Ovary (tissue), 3 donors: Measurements from ENCODE around the gene HPSE2.

Experiments
- CTCF ChIP-seq, 3 donors: fragments of 450-650 bp in 2 of 3; fragments of 200-600 bp in 1 of 3; IDR thresholded peaks; one replicate each; pipeline versions ENCODE4 v1.5.1 to v1.8.0; 2016 to 2022; ENCODE audit warnings: antibody characterized with exemption in 3 of 3, mild to moderate bottlenecking in 1 of 3
- EP300 ChIP-seq: sonication (generic); formaldehyde crosslinking; IDR thresholded peaks from one replicate; pipeline ENCODE4 v1.6.1; 2017; ENCODE audit warnings: antibody characterized with exemption
- POLR2A ChIP-seq: fragments of 450-650 bp; IDR thresholded peaks from one replicate; pipeline ENCODE4 v1.6.1; 2017; ENCODE audit warnings: antibody characterized with exemption, mild to moderate bottlenecking, moderate library complexity
- donor health status: DM: no; HTN: no; CAD: no.

DNA sequence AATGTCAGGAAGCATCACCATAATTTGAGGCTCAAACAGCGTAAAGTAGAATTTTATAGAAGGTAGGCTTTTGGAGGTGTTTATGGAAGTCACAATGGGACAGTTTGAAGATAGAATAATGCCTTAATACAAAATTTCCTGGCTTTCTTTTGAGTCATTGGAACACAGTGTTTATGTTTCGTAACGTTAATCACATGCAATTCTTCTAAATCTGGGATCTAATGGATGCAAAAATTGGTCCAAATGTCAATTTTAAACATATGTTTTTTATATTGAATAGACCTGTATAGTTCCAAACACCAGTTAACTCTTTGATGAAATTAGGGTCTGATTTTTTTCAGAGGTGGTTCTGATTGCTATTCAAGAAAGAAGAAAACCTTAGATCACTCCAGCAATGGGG is 702.4 kb downstream of the HPSE2 start:
- TF ChIP-seq CTCF (IDR thresholded peaks at IDR 0.05) (no peak), POLR2A (no peak), EP300 (no peak)
